Measurements from ENCODE around the gene GGTLC1. TPM values are rescaled to one million over a fixed set of nuclear protein-coding genes. Genes with fewer than 3 reads are reported as not detected.

Gene GGTLC1
- polyA plus RNA-seq, 2 of the 4 experiments (the other 2 are of a cell fraction): not detected

DNA sequence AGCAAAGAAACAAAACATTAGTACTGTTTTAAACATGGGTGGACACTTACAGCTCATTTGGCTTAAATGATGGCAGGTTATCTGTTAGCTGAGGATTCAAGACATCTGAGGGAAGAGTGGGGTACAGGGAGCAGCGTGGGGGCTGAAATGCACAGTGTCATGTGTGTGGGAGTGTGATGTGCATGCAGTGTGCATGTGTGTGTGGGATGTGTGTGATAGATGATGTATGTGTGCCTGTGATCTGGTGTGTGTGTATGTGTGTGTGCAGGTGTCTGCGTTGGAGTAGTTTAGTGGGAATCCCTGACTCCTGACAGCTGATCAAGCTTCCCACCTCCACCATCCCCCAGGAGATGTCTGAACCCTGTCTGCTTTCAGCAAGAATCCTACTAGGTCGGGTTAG lies 25.4 kb upstream of the GGTLC1 start:
- Histone ChIP-seq H3K9me3 (no peaks in the 10 kb centered on the region), H3K4me3 (no peak overlapping the region), H3K4me1 (0 out of 3 replicates have a peak, but pooled peaks cover 3% of the 10 kb centered on the region), H3K27ac (no peak overlapping the region), H3K4me2 (no peak overlapping the region)
- no peak for FAIRE-seq
- TF ChIP-seq, protein P1, sequence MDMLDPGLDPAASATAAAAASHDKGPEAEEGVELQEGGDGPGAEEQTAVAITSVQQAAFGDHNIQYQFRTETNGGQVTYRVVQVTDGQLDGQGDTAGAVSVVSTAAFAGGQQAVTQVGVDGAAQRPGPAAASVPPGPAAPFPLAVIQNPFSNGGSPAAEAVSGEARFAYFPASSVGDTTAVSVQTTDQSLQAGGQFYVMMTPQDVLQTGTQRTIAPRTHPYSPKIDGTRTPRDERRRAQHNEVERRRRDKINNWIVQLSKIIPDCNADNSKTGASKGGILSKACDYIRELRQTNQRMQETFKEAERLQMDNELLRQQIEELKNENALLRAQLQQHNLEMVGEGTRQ (IDR thresholded peaks at IDR 0.05): no peak
- TF ChIP-seq BCL3 (IDR thresholded peaks at IDR 0.05): no peak
- TF ChIP-seq ZFP36 (IDR thresholded peaks at IDR 0.05; ENCODE audit: borderline replicate concordance, partially characterized antibody): no peak
- TF ChIP-seq, protein P2, sequence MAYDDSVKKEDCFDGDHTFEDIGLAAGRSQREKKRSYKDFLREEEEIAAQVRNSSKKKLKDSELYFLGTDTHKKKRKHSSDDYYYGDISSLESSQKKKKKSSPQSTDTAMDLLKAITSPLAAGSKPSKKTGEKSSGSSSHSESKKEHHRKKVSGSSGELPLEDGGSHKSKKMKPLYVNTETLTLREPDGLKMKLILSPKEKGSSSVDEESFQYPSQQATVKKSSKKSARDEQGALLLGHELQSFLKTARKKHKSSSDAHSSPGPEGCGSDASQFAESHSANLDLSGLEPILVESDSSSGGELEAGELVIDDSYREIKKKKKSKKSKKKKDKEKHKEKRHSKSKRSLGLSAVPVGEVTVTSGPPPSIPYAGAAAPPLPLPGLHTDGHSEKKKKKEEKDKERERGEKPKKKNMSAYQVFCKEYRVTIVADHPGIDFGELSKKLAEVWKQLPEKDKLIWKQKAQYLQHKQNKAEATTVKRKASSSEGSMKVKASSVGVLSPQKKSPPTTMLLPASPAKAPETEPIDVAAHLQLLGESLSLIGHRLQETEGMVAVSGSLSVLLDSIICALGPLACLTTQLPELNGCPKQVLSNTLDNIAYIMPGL (CRISPR knock-in tag; IDR thresholded peaks at IDR 0.05; ENCODE audit: borderline replicate concordance): no peak
- POLR2A ChIA-PET: no interaction called here
- no peak for ATAC-seq
- DNase-seq (ENCODE audit: low read depth in 1 of 2, low spot score in 1 of 2): no peak
- 32% methylated on average over 3 of the region's 3 CpGs for WGBS (ENCODE audit: missing lambda C conversion rate)
- CTCF ChIA-PET: interaction anchor here (1.3 to 2.7 kb wide), 2 partner anchors 12 to 17 kb away, joined by 3 to 7 read pairs; no protein-coding TSS in a partner anchor

GRCh38 chr20:24011282-24011681 lies 22.7 kb upstream of the GGTLC1 start:
- POLR2A ChIA-PET: no interaction called here
- ATAC-seq: no peak
- CTCF ChIA-PET: interaction anchor here (0.8 kb wide), 1 partner anchor 15 kb away, joined by 3 read pairs; no protein-coding TSS in a partner anchor
- no peaks in the 10 kb centered on the region for H3K9me3 ChIP-seq
- no peak overlapping the region for H3K4me3 ChIP-seq
- no peaks in the 10 kb centered on the region for H3K4me1 ChIP-seq
- 48% methylated on average over 5 of the region's 6 CpGs for WGBS (ENCODE audit: missing lambda C conversion rate)
- H3K4me2 ChIP-seq: no peak overlapping the region
- TF ChIP-seq, protein P3, sequence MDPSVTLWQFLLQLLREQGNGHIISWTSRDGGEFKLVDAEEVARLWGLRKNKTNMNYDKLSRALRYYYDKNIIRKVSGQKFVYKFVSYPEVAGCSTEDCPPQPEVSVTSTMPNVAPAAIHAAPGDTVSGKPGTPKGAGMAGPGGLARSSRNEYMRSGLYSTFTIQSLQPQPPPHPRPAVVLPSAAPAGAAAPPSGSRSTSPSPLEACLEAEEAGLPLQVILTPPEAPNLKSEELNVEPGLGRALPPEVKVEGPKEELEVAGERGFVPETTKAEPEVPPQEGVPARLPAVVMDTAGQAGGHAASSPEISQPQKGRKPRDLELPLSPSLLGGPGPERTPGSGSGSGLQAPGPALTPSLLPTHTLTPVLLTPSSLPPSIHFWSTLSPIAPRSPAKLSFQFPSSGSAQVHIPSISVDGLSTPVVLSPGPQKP (IDR thresholded peaks at IDR 0.05; ENCODE audit: low read depth, low read length): no peak
- TF ChIP-seq CBX2 (IDR thresholded peaks at IDR 0.05; ENCODE audit: borderline replicate concordance, low read depth) (no peak), FOSL2 (IDR thresholded peaks at IDR 0.05) (no peak), FOSL2 (CRISPR knock-in tag; IDR thresholded peaks at IDR 0.05) (no peak), SMC3 (IDR thresholded peaks at IDR 0.05) (no peak), ZC3H11A (IDR thresholded peaks at IDR 0.05) (no peak), ZFP36 (IDR thresholded peaks at IDR 0.05; ENCODE audit: borderline replicate concordance, partially characterized antibody) (no peak), POLR2A (IDR thresholded peaks at IDR 0.05; ENCODE audit: low read length) (no peak), HOXB13 (CRISPR knock-in tag; IDR thresholded peaks at IDR 0.05; ENCODE audit: low read depth) (no peak), EHF (CRISPR knock-in tag; IDR thresholded peaks at IDR 0.05) (no peak), RFX5 (IDR thresholded peaks at IDR 0.05) (no peak), REST (IDR thresholded peaks at IDR 0.05) (no peak), SREBF2 (IDR thresholded peaks at IDR 0.05) (no peak), POLR2AphosphoS2 (conservative IDR thresholded peaks at IDR 0.05; ENCODE audit: low read length) (no peak)
- TF ChIP-seq, protein P4, sequence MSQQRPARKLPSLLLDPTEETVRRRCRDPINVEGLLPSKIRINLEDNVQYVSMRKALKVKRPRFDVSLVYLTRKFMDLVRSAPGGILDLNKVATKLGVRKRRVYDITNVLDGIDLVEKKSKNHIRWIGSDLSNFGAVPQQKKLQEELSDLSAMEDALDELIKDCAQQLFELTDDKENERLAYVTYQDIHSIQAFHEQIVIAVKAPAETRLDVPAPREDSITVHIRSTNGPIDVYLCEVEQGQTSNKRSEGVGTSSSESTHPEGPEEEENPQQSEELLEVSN (IDR thresholded peaks at IDR 0.05; ENCODE audit: borderline replicate concordance, low read depth): no peak
- no peak for FAIRE-seq
- no peak overlapping the region for H3K27ac ChIP-seq
- DNase-seq (ENCODE audit: low read depth in 1 of 2, low spot score in 1 of 2): no peak

Data from A549 (cell line).